IMR-90 (cell line): ENCODE results near the gene SDK1. TPM values are rescaled to one million over a fixed set of nuclear protein-coding genes. Genes with fewer than 3 reads are reported as not detected.

Experiments
- ATAC-seq: fragments of 200-7000 bp; cut with Tn5 transposase; 2 replicates; pipeline ENCODE4 v1.9.1; 2020; ENCODE audit warnings: low read depth, mild to moderate bottlenecking, moderate library complexity
- BruUV-seq: library from RNA; stranded (reverse); fragments of 400-500 nt; replicated peaks from 2 replicates; lab custom pipeline; 2021; lab: Mats Ljungman, UMichigan
- CTCF ChIA-PET: fragments of 300-600 bp; formaldehyde crosslinking; extraction: SDS; loops from one replicate; lab custom pipeline; 2021; ENCODE audit warnings: antibody characterized with exemption; lab: Yijun Ruan, JAX
- POLR2A ChIA-PET: fragments of 300-600 bp; sonication (Branson Sonifier 250); formaldehyde crosslinking; loops from one replicate; lab custom pipeline; 2022; ENCODE audit warnings: antibody characterized with exemption; ENCODE audit not compliant: unreplicated experiment; lab: Charles Lee
- DNase-seq: peaks from one replicate; pipeline ENCODE4 v3.0.0; 2013
- H2AFZ ChIP-seq: replicated peaks from 2 replicates; pipeline ENCODE3; 2013; ENCODE audit warnings: low read length, mild to moderate bottlenecking; ENCODE audit not compliant: poor library complexity
- H2AK5ac ChIP-seq: 2 replicates; pipeline ENCODE4 v1.6.1; 2013; ENCODE audit warnings: low read depth, low read length, inconsistent platforms
- H2AK9ac ChIP-seq: replicated peaks from 2 replicates; pipeline ENCODE3; 2013; ENCODE audit warnings: mild to moderate bottlenecking, low read depth, low read length, moderate library complexity; ENCODE audit not compliant: poor library complexity
- H2BK120ac ChIP-seq: 2 replicates; pipeline ENCODE4 v1.6.1; 2013; ENCODE audit warnings: low read depth, low read length, inconsistent platforms
- H2BK15ac ChIP-seq: 3 replicates; pipeline ENCODE4 v1.6.1; 2013; ENCODE audit warnings: low read depth, low read length, inconsistent platforms
- H2BK20ac ChIP-seq: 2 replicates; pipeline ENCODE4 v1.6.1; 2013; ENCODE audit warnings: low read depth, mild to moderate bottlenecking, inconsistent platforms, low read length, moderate library complexity
- H2BK5ac ChIP-seq: 2 replicates; pipeline ENCODE4 v1.6.1; 2013; ENCODE audit warnings: mild to moderate bottlenecking, low read depth, low read length, inconsistent platforms; ENCODE audit not compliant: poor library complexity, severe bottlenecking
- H3K14ac ChIP-seq: replicated peaks from 2 replicates; pipeline ENCODE4 v1.6.1; 2013; ENCODE audit warnings: low read depth, low read length, inconsistent platforms
- H3K18ac ChIP-seq: 2 replicates; pipeline ENCODE4 v1.6.1; 2013; ENCODE audit warnings: low read depth, low read length, control low read depth
- H3K23ac ChIP-seq: 2 replicates; pipeline ENCODE4 v1.6.1; 2013; ENCODE audit warnings: low read depth, low read length, inconsistent platforms
- H3K27ac ChIP-seq: 2 replicates; pipeline ENCODE4 v1.5.1; 2013; ENCODE audit warnings: mild to moderate bottlenecking, control low read depth, low read length; ENCODE audit not compliant: insufficient read depth
- H3K27me3 ChIP-seq: 2 replicates; pipeline ENCODE4 v1.6.1; 2013; ENCODE audit warnings: low read length; ENCODE audit not compliant: control insufficient read depth, insufficient read depth
- H3K36me3 ChIP-seq: 2 replicates; pipeline ENCODE4 v1.6.1; 2013; ENCODE audit warnings: low read length, mixed read lengths; ENCODE audit not compliant: control insufficient read depth, insufficient read depth
- H3K4ac ChIP-seq: 2 replicates; pipeline ENCODE4 v1.6.1; 2013; ENCODE audit warnings: low read depth, low read length, inconsistent platforms
- H3K4me1 ChIP-seq: 2 replicates; pipeline ENCODE4 v1.6.1; 2013; ENCODE audit warnings: low read length, mixed read lengths; ENCODE audit not compliant: control insufficient read depth, insufficient read depth
- H3K4me2 ChIP-seq: 2 replicates; pipeline ENCODE4 v1.6.1; 2013; ENCODE audit warnings: low read depth, mild to moderate bottlenecking, control low read depth, low read length, moderate library complexity
- H3K4me3 ChIP-seq: 2 replicates; pipeline ENCODE4 v1.5.1; 2013; ENCODE audit warnings: low read depth, mild to moderate bottlenecking, control low read depth, low read length, moderate library complexity; ENCODE audit not compliant: insufficient read depth
- H3K56ac ChIP-seq: 2 replicates; pipeline ENCODE4 v1.6.1; 2013; ENCODE audit warnings: low read length, inconsistent platforms; ENCODE audit not compliant: insufficient read depth; ENCODE audit errors: extremely low read depth
- H3K79me1 ChIP-seq, 2 experiments: 2 replicates each; pipeline ENCODE4 v1.6.1; 2013; ENCODE audit warnings: low read length in 2 of 2, inconsistent platforms in 1 of 2, low read depth in 1 of 2
- H3K9ac ChIP-seq: 2 replicates; pipeline ENCODE4 v1.6.1; 2013; ENCODE audit warnings: low read depth, low read length, control low read depth
- H3K9me1 ChIP-seq: 2 replicates; pipeline ENCODE4 v1.6.1; 2013; ENCODE audit warnings: low read length, inconsistent platforms; ENCODE audit not compliant: insufficient read depth
- H3K9me3 ChIP-seq: 2 replicates; pipeline ENCODE4 v1.6.1; 2013; ENCODE audit warnings: low read length; ENCODE audit not compliant: control insufficient read depth, insufficient read depth
- H4K20me1 ChIP-seq: 2 replicates; pipeline ENCODE4 v1.6.1; 2013; ENCODE audit warnings: low read length, inconsistent platforms; ENCODE audit not compliant: insufficient read depth
- H4K5ac ChIP-seq: 2 replicates; pipeline ENCODE4 v1.6.1; 2013; ENCODE audit warnings: mild to moderate bottlenecking, low read depth, low read length, control low read depth
- H4K8ac ChIP-seq, 2 experiments: 2 replicates each; pipeline ENCODE4 v1.6.1; 2013; ENCODE audit warnings: low read depth in 2 of 2, low read length in 2 of 2, control low read depth in 1 of 2, inconsistent platforms in 1 of 2
- H4K91ac ChIP-seq: 2 replicates; pipeline ENCODE4 v1.6.1; 2013; ENCODE audit warnings: low read depth, low read length, inconsistent platforms; ENCODE audit not compliant: insufficient read depth
- BHLHE40 ChIP-seq: fragments of 150-350 bp; IDR thresholded peaks from 2 replicates; pipeline ENCODE4 v1.6.1; 2016; ENCODE audit warnings: mild to moderate bottlenecking, low read depth, low read length
- CEBPB ChIP-seq: IDR thresholded peaks from 2 replicates; pipeline ENCODE4 v1.6.1; 2012; ENCODE audit warnings: low read depth, low read length, improper control_type of control experiment
- CHD1 ChIP-seq: IDR thresholded peaks from 2 replicates; pipeline ENCODE4 v1.6.1; 2012; ENCODE audit warnings: low read depth, low read length, improper control_type of control experiment
- CTCF ChIP-seq: conservative IDR thresholded peaks from 2 replicates; pipeline ENCODE4 v1.5.1; 2012; ENCODE audit warnings: mild to moderate bottlenecking, low read depth, low read length, improper control_type of control experiment
- FOS ChIP-seq: fragments of 150-350 bp; IDR thresholded peaks from 2 replicates; pipeline ENCODE4 v1.6.1; 2016; ENCODE audit warnings: low read depth, low read length
- MAFK ChIP-seq: IDR thresholded peaks from 2 replicates; pipeline ENCODE4 v1.6.1; 2012; ENCODE audit warnings: low read depth, low read length, improper control_type of control experiment
- MAZ ChIP-seq: IDR thresholded peaks from 2 replicates; pipeline ENCODE4 v1.6.1; 2012; ENCODE audit warnings: low read depth, mild to moderate bottlenecking, low read length, improper control_type of control experiment, moderate library complexity, borderline replicate concordance
- MXI1 ChIP-seq: IDR thresholded peaks from 2 replicates; pipeline ENCODE4 v1.6.1; 2012; ENCODE audit warnings: low read depth, mild to moderate bottlenecking, low read length, moderate library complexity, borderline replicate concordance
- NFE2L2 ChIP-seq: fragments of 150-350 bp; IDR thresholded peaks from 2 replicates; pipeline ENCODE4 v1.6.1; 2016; ENCODE audit warnings: low read depth, mild to moderate bottlenecking, low read length
- POLR2A ChIP-seq: IDR thresholded peaks from 2 replicates; pipeline ENCODE4 v1.6.1; 2012; ENCODE audit warnings: mild to moderate bottlenecking, low read depth, low read length
- RAD21 ChIP-seq: IDR thresholded peaks from 2 replicates; pipeline ENCODE4 v1.6.1; 2012; ENCODE audit warnings: low read length, improper control_type of control experiment
- RCOR1 ChIP-seq: IDR thresholded peaks from 2 replicates; pipeline ENCODE4 v1.6.1; 2012; ENCODE audit warnings: mild to moderate bottlenecking, low read length, improper control_type of control experiment; ENCODE audit not compliant: insufficient replicate concordance
- RFX5 ChIP-seq: IDR thresholded peaks from 2 replicates; pipeline ENCODE4 v1.8.0; 2012; ENCODE audit warnings: low read depth, mild to moderate bottlenecking, low read length, moderate library complexity
- SMC3 ChIP-seq: fragments of 150-350 bp; IDR thresholded peaks from 2 replicates; pipeline ENCODE4 v1.6.1; 2016; ENCODE audit warnings: low read depth, mild to moderate bottlenecking, antibody characterized with exemption, low read length, moderate library complexity
- WGBS, 2 experiments: methylation state at CpG; one replicate each; pipeline versions ENCODE4 v1.1.5 to v1.1.7; 2013; ENCODE audit warnings: missing lambda C conversion rate in 2 of 2; ENCODE audit not compliant: insufficient read length in 1 of 2; ENCODE audit errors: extremely low coverage in 2 of 2; 5-methylcytosine and 5-hydroxymethylcytosine counted together
- dilution Hi-C: fragments of 300-500 bp; cut with HindIII; formaldehyde crosslinking; loops from one replicate; pipeline ENCODE4 v1.14.3; 2018; ENCODE audit warnings: low sequenced_read_pairs; ENCODE audit not compliant: unreplicated experiment
- in situ Hi-C: fragments of 300-500 bp; cut with MboI; formaldehyde crosslinking; loops from 3 replicates; pipeline ENCODE4 v1.14.3; 2019; ENCODE audit warnings: low sequenced_read_pairs, inconsistent platforms, mixed read lengths
- intact Hi-C: fragments of 100-400 bp; cut with micrococcal nuclease; formaldehyde crosslinking; loops from 2 replicates; pipeline ENCODE4 v1.10.0; 2022
- polyA plus RNA-seq, 3 experiments: library from polyadenylated mRNA; depleted of rRNA; stranded (reverse); fragments of >200 nt; gene quantifications; 2 replicates each; pipeline ENCODE4 v1.2.3, GENCODE V29; 2012; ENCODE audit warnings: low replicate concordance in 1 of 3
- total RNA-seq: library from RNA; depleted of rRNA; stranded (reverse); fragments of >200 nt; gene quantifications from 2 replicates; pipeline ENCODE4 v1.2.3, GENCODE V29; 2012
- TF ChIP-seq, protein P1 (sequence below): fragments of 150-350 bp; IDR thresholded peaks from 2 replicates; pipeline ENCODE4 v1.6.1; 2017; ENCODE audit warnings: mild to moderate bottlenecking, antibody characterized with exemption, low read length, low read depth
- TF ChIP-seq, protein P2 (sequence below): fragments of 150-350 bp; IDR thresholded peaks from 2 replicates; pipeline ENCODE4 v1.6.1; 2016; ENCODE audit warnings: low read depth, mild to moderate bottlenecking, low read length, moderate library complexity, borderline replicate concordance

The SDK1 gene
- total and polyA plus RNA-seq, 2 of the 4 experiments (the other 2 are of a cell fraction), result 1.5 to 1.6 TPM

- BruUV-seq, result no TSS peak
- ATAC-seq (no peak), DNase-seq (peak; percentile 15)
- in situ Hi-C loops (no loop called here), dilution Hi-C loops (no loop called here), intact Hi-C loops (loop anchor here (1.0 to 10.0 kb wide), 6 partner anchors 135 to 597 kb away; no protein-coding TSS in a partner anchor)
- H3K27ac ChIP-seq, result no peak overlapping the region
- peak overlapping the region; percentile 77; the same call in 1 of the 2 replicates for H3K4me2 ChIP-seq
- H2BK5ac ChIP-seq, result no peak overlapping the region
- peaks cover 12% of the 10 kb centered on the region for H3K27me3 ChIP-seq
- no peak overlapping the region for H2BK120ac ChIP-seq
- H3K4me1 ChIP-seq, result no peaks in the 10 kb centered on the region; the same call in 1 of the 2 replicates
- no peak overlapping the region for H2BK15ac ChIP-seq
- no peak overlapping the region for H4K5ac ChIP-seq
- H3K9me3 ChIP-seq, result no peaks in the 10 kb centered on the region
- CTCF ChIA-PET, result no interaction called here
- WGBS, 2 experiments, result 5% methylated on average over 7 of the region's 20 CpGs; no CpG with 5 or more reads in 1 of the 2 experiments
- H3K4me3 ChIP-seq, result no peak overlapping the region; the same call in 1 of the 2 replicates
- POLR2A ChIA-PET, result no interaction called here
- no peak overlapping the region for H3K18ac ChIP-seq
- H3K14ac ChIP-seq, result no peak overlapping the region
- no peak overlapping the region for H3K9ac ChIP-seq
- peak overlapping the region; percentile 39 for H2AK9ac ChIP-seq
- no peaks in the 10 kb centered on the region for H3K79me1 ChIP-seq
- no peaks in the 10 kb centered on the region for H3K36me3 ChIP-seq
- no peaks in the 10 kb centered on the region for H3K9me1 ChIP-seq
- no peaks in the 10 kb centered on the region for H4K20me1 ChIP-seq
- peak overlapping the region; percentile 91 for H2AFZ ChIP-seq
- TF ChIP-seq CTCF (no peak), FOS (no peak), NFE2L2 (no peak), RFX5 (no peak), SMC3 (no peak), BHLHE40 (no peak), POLR2A (no peak), CHD1 (no peak), MAZ (no peak), CEBPB (no peak), RCOR1 (no peak), RAD21 (no peak), MXI1 (no peak), MAFK (no peak)
- TF ChIP-seq, protein P1, sequence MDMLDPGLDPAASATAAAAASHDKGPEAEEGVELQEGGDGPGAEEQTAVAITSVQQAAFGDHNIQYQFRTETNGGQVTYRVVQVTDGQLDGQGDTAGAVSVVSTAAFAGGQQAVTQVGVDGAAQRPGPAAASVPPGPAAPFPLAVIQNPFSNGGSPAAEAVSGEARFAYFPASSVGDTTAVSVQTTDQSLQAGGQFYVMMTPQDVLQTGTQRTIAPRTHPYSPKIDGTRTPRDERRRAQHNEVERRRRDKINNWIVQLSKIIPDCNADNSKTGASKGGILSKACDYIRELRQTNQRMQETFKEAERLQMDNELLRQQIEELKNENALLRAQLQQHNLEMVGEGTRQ, result no peak
- TF ChIP-seq, protein P2, sequence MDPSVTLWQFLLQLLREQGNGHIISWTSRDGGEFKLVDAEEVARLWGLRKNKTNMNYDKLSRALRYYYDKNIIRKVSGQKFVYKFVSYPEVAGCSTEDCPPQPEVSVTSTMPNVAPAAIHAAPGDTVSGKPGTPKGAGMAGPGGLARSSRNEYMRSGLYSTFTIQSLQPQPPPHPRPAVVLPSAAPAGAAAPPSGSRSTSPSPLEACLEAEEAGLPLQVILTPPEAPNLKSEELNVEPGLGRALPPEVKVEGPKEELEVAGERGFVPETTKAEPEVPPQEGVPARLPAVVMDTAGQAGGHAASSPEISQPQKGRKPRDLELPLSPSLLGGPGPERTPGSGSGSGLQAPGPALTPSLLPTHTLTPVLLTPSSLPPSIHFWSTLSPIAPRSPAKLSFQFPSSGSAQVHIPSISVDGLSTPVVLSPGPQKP, result no peak
- H3K23ac ChIP-seq, result no peak overlapping the region
- no peak overlapping the region for H2BK20ac ChIP-seq
- no peak overlapping the region for H3K56ac ChIP-seq
- H2AK5ac ChIP-seq, result no peak overlapping the region
- H3K4ac ChIP-seq, result no peak overlapping the region
- H4K8ac ChIP-seq, result no peak overlapping the region
- H4K91ac ChIP-seq, result no peak overlapping the region
Measured at GRCh38 chr7:3300221-3300650, 816 bp upstream of the SDK1 start.
